Stimulated activated CD4-positive, alpha-beta T cell treated with anti-CD3 and anti-CD28 coated beads, Interleukin-4, amount 100 ng/mL, for 24 hours (primary cell): Measurements from ENCODE around the gene KLHDC3.
A peak's percentile ranks its signal among the peaks of the same experiment; 100 is the strongest.

ENCODE experiments used
- DNase-seq: peaks from one replicate; pipeline ENCODE4 v3.0.0-alpha.2; 2020

KLHDC3 gene

GRCh38 chr6:43059168-43060033 lies 45.4 kb downstream of the KLHDC3 start, which contains the start of the genes KLC4 and MRPL2:
KLC4 (plus strand) TSS chr6:43059631; CDS start chr6:43061336, 1,705 bp downstream.
MRPL2 (minus strand) TSS chr6:43059434; CDS start chr6:43059381, 53 bp downstream.
- DNase-seq = peak; percentile 97

- DNase-seq = no peak
Measured at GRCh38 chr6:43060034-43060754, 46.1 kb downstream of the KLHDC3 start.

GRCh38 chr6:43060755-43061633 lies 46.9 kb downstream of the KLHDC3 start:
- no peak for DNase-seq

GRCh38 chr6:43061861-43062260 lies 47.8 kb downstream of the KLHDC3 start:
- no peak for DNase-seq

- no peak for DNase-seq
Measured at GRCh38 chr6:43062818-43063217, 48.8 kb downstream of the KLHDC3 start.

GRCh38 chr6:43070028-43070632 lies 56.1 kb downstream of the KLHDC3 start:
- DNase-seq = no peak
